HCT116 (cell line): ENCODE data around the gene ATP6V0D1. TPM values are rescaled to one million over a fixed set of nuclear protein-coding genes. Genes with fewer than 3 reads are reported as not detected.
A peak's percentile ranks its signal among the peaks of the same experiment; 100 is the strongest.
"Not testable (repeated sequence)": the region's sequence is repeated elsewhere in the genome, so short reads cannot be mapped to it uniquely, and the experiment has no call there.

Experiments used
- ATAC-seq: fragments of 200-7000 bp; cut with Tn5 transposase; 2 replicates; pipeline ENCODE4 v1.9.1; 2020; ENCODE audit warnings: mild to moderate bottlenecking, moderate library complexity
- BruUV-seq: library from RNA; stranded (reverse); fragments of 400-500 nt; replicated peaks from 2 replicates; lab custom pipeline; 2021; lab: Mats Ljungman, UMichigan
- CTCF ChIA-PET: fragments of 300-600 bp; sonication (Branson Sonifier 250); formaldehyde crosslinking; loops from one replicate; lab custom pipeline; 2021; ENCODE audit warnings: antibody characterized with exemption; lab: Charles Lee
- POLR2A ChIA-PET: fragments of 300-600, 350-600 bp; sonication (Branson Sonifier 250); formaldehyde crosslinking; loops from one replicate; lab custom pipeline; 2021; ENCODE audit warnings: antibody characterized with exemption; lab: Charles Lee
- RAD21 ChIA-PET, 2 experiments: fragments of 300-600 bp; sonication (Branson Sonifier 250); formaldehyde crosslinking; loops; one replicate each; lab custom pipeline; 2023; ENCODE audit warnings: low total read pairs in 2 of 2; ENCODE audit not compliant: uncharacterized antibody in 2 of 2, unreplicated experiment in 2 of 2, low non-redundant PET in 1 of 2; lab: Charles Lee
- DNase-seq: peaks from one replicate; pipeline ENCODE4 v3.0.0-alpha.2; 2010; ENCODE audit warnings: low read depth, low spot score
- H2AFZ ChIP-seq: fragments of 200-600 bp; shearing (Covaris generic), sonication (generic); 2 replicates; pipeline ENCODE4 v1.6.1; 2017; ENCODE audit warnings: low read depth, mixed run types, mixed read lengths, antibody characterized with exemption, low read length; ENCODE audit not compliant: poor library complexity, severe bottlenecking
- H3K27ac ChIP-seq: 2 replicates; pipeline ENCODE4 v1.5.1; 2012; ENCODE audit warnings: low read depth, low read length
- H3K27me3 ChIP-seq: fragments of 200-600 bp; sonication (generic); 2 replicates; pipeline ENCODE4 v1.6.1; 2016; ENCODE audit warnings: mixed run types, low read length, mixed read lengths; ENCODE audit not compliant: insufficient read depth
- H3K36me3 ChIP-seq, 2 experiments: fragments of 200-500 bp in 1 of 2; fragments of 200-600 bp in 1 of 2; sonication (Bioruptor generic) in 1 of 2; sonication (generic) in 1 of 2; 2 replicates each; pipeline versions ENCODE4 v1.5.1 to v1.6.1; 2014 to 2016; ENCODE audit warnings: low read length in 2 of 2, inconsistent platforms in 1 of 2, mixed read lengths in 1 of 2, mixed run types in 1 of 2; ENCODE audit not compliant: insufficient read depth in 2 of 2, control insufficient read depth in 1 of 2
- H3K4me1 ChIP-seq, 2 experiments: fragments of 200-600 bp in 1 of 2; sonication (generic) in 1 of 2; 2 replicates each; pipeline versions ENCODE4 v1.5.1 to v1.6.1; 2012 to 2017; ENCODE audit warnings: low read length in 2 of 2, inconsistent platforms in 1 of 2, mild to moderate bottlenecking in 1 of 2, mixed read lengths in 1 of 2, mixed run types in 1 of 2, moderate library complexity in 1 of 2; ENCODE audit not compliant: insufficient read depth in 2 of 2, control insufficient read depth in 1 of 2
- H3K4me2 ChIP-seq: fragments of 200-600 bp; sonication (generic); 2 replicates; pipeline ENCODE4 v1.6.1; 2017; ENCODE audit warnings: mixed run types, low read length, mixed read lengths
- H3K4me3 ChIP-seq, 2 experiments: fragments of 200-600 bp in 1 of 2; sonication (generic) in 1 of 2; replicated peaks in 1 of 2; 2 replicates each; pipeline ENCODE4 v1.5.1; 2011 to 2016; ENCODE audit warnings: low read length in 2 of 2, control low read depth in 1 of 2, low read depth in 1 of 2, mild to moderate bottlenecking in 1 of 2, mixed read lengths in 1 of 2, mixed run types in 1 of 2
- H3K79me2 ChIP-seq: fragments of 200-600 bp; sonication (generic); 2 replicates; pipeline ENCODE4 v1.6.1; 2017; ENCODE audit warnings: mild to moderate bottlenecking, mixed run types, low read length, moderate library complexity, mixed read lengths; ENCODE audit not compliant: insufficient read depth
- H3K9ac ChIP-seq: fragments of 200-600 bp; sonication (generic); 2 replicates; pipeline ENCODE4 v1.6.1; 2016; ENCODE audit warnings: low read length, mixed read lengths
- H3K9me2 ChIP-seq: fragments of 200-600 bp; sonication (generic), shearing (Covaris generic); 2 replicates; pipeline ENCODE4 v1.6.1; 2017; ENCODE audit warnings: mixed run types, mild to moderate bottlenecking, moderate library complexity; ENCODE audit not compliant: insufficient read depth
- H3K9me3 ChIP-seq, 2 experiments: fragments of 200-500 bp in 1 of 2; fragments of 200-600 bp in 1 of 2; sonication (Bioruptor generic) in 1 of 2; sonication (generic) in 1 of 2; 2 replicates each; pipeline ENCODE4 v1.6.1; 2014 to 2017; ENCODE audit warnings: low read length in 2 of 2, mixed read lengths in 2 of 2, inconsistent platforms in 1 of 2, low read depth in 1 of 2, mild to moderate bottlenecking in 1 of 2, mixed run types in 1 of 2, moderate library complexity in 1 of 2; ENCODE audit not compliant: control insufficient read depth in 1 of 2, insufficient read depth in 1 of 2
- H4K20me1 ChIP-seq: fragments of 200-600 bp; sonication (generic), shearing (Covaris generic); 2 replicates; pipeline ENCODE4 v1.6.1; 2017; ENCODE audit warnings: mixed run types, mild to moderate bottlenecking, moderate library complexity; ENCODE audit not compliant: insufficient read depth
- CEBPB ChIP-seq: IDR thresholded peaks from 2 replicates; pipeline ENCODE4 v1.6.1; 2012; ENCODE audit warnings: low read depth
- CTCF ChIP-seq, 3 experiments: fragments of 200-600 bp in 1 of 3; sonication (generic) in 1 of 3; IDR thresholded peaks in 2 of 3; conservative IDR thresholded peaks in 1 of 3; 2 replicates each; pipeline ENCODE4 v1.5.1; 2012 to 2017; ENCODE audit warnings: low read depth in 2 of 3, low read length in 2 of 3, antibody characterized with exemption in 1 of 3, borderline replicate concordance in 1 of 3, control low read depth in 1 of 3, mild to moderate bottlenecking in 1 of 3, mixed read lengths in 1 of 3, mixed run types in 1 of 3, moderate library complexity in 1 of 3; ENCODE audit not compliant: insufficient read depth in 1 of 3
- ELF1 ChIP-seq: IDR thresholded peaks from 2 replicates; pipeline ENCODE4 v1.6.1; 2012; ENCODE audit warnings: low read depth, borderline replicate concordance
- EZH2 ChIP-seq: fragments of 200-600 bp; sonication (generic); IDR thresholded peaks from 2 replicates; pipeline ENCODE4 v1.6.1; 2017; ENCODE audit warnings: antibody characterized with exemption, mixed run types
- FOSL1 ChIP-seq: IDR thresholded peaks from 2 replicates; pipeline ENCODE4 v1.6.1; 2012; ENCODE audit warnings: low read depth
- POLR2AphosphoS5 ChIP-seq: IDR thresholded peaks from 2 replicates; pipeline ENCODE4 v1.6.1; 2011; ENCODE audit warnings: mild to moderate bottlenecking, low read depth, low read length, moderate library complexity
- RAD21 ChIP-seq: IDR thresholded peaks from 2 replicates; pipeline ENCODE4 v1.6.1; 2012; ENCODE audit warnings: low read depth, mild to moderate bottlenecking
- SRF ChIP-seq: IDR thresholded peaks from 2 replicates; pipeline ENCODE4 v1.6.1; 2012; ENCODE audit warnings: low read depth
- intact Hi-C: fragments of 100-400 bp; cut with micrococcal nuclease; formaldehyde crosslinking; loops from 2 replicates; pipeline ENCODE4 v1.10.0; 2022
- total RNA-seq: library from RNA; stranded (reverse); gene quantifications from one replicate; pipeline ENCODE4 v1.2.1, GENCODE V29; 2021; ENCODE audit not compliant: unreplicated experiment

ATP6V0D1 gene
- total RNA-seq, 1 experiment from 2014 or later, result 36.6 TPM

- peak; percentile 89 for ATAC-seq
- not testable (repeated sequence) for H3K27ac ChIP-seq, BruUV-seq, H3K9me2 ChIP-seq
- CTCF ChIA-PET, result interaction anchor here (0.6 to 4.3 kb wide), 15 partner anchors 9 to 560 kb away, joined by 3 to 40 read pairs (median 4); partner anchors contain the start of genes ATP6V0D1 and CES3
- RAD21 ChIA-PET, result interaction anchor here (0.8 to 1.4 kb wide), 2 partner anchors 19 to 20 kb away, joined by 4 to 8 read pairs; no protein-coding TSS in a partner anchor
- TF ChIP-seq CTCF (IDR thresholded peaks at IDR 0.05 in 2 of 3, conservative IDR thresholded peaks at IDR 0.05 in 1 of 3; ENCODE audit: borderline replicate concordance in 1 of 3, insufficient read depth in 1 of 3, low read depth in 2 of 3, low read length in 2 of 3), result peak in 1 of 3 experiments; percentile 38; a peak in 2 of 6 replicates
- TF ChIP-seq, all 23 proteins: peak for 1; not testable (repeated sequence) for 22
- H3K9me3 ChIP-seq, H3K4me3 ChIP-seq, H3K36me3 ChIP-seq, H3K27me3 ChIP-seq, H4K20me1 ChIP-seq, H3K9ac ChIP-seq, H3K79me2 ChIP-seq: not testable (repeated sequence)
- intact Hi-C loops, result loop anchor here (1.0 kb wide), 2 partner anchors 20 to 33 kb away; partner anchors contain the start of gene ATP6V0D1
- peaks cover 0 to 21% of the 10 kb centered on the region in 2 experiments; a peak in 3 of 4 replicates for H3K4me1 ChIP-seq
- peak; percentile 34 for DNase-seq
- H3K4me2 ChIP-seq, result peak overlapping the region; percentile 46
- POLR2A ChIA-PET, result interaction anchor here (1.0 kb wide), 1 partner anchor 33 kb away, joined by 3 read pairs; the partner anchor contains the start of gene ATP6V0D1
- H2AFZ ChIP-seq, result peak overlapping the region; percentile 88
These were observed 32.9 kb upstream of the ATP6V0D1 start for GRCh38 chr16:67513892-67514291.

DNA sequence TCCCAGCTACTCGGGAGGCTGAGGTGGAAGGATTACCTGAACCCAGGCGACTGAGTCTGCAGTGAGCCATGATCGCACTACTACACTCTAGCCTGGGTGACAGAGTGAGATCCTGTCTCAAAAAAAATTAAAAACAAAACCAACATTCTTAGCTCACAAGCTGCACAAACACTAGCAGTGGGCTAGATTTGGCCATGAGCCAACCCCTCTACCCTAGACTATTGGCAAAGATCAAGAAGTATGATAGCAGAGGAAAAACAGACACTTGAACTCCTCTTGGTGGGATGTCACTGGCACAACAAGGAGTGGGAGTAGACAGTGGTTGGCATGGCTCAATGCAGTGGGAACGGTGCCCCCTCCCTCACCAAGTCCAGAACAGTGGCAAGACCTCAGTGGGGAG is 28.1 kb upstream of the ATP6V0D1 start:
- Histone ChIP-seq H3K4me2 (no peak overlapping the region), H4K20me1 (no peaks in the 10 kb centered on the region), H3K27me3 (no peaks in the 10 kb centered on the region), H3K4me1 (peaks cover 5 to 17% of the 10 kb centered on the region in 2 experiments; a peak in 3 of 4 replicates), H3K4me3 (no peak overlapping the region), H2AFZ (no peak overlapping the region), H3K36me3 (no peaks in the 10 kb centered on the region), H3K9me2 (no peaks in the 10 kb centered on the region), H3K27ac (no peak overlapping the region), H3K9me3 (no peaks in the 10 kb centered on the region), H3K79me2 (no peaks in the 10 kb centered on the region), H3K9ac (no peak overlapping the region)
- RAD21 ChIA-PET, result no interaction called here
- no peak for ATAC-seq
- DNase-seq, result no peak
- intact Hi-C loops, result no loop called here
- POLR2A ChIA-PET, result no interaction called here
- BruUV-seq, result no TSS peak
- TF ChIP-seq ELF1, result no peak
- no peak for TF ChIP-seq FOSL1
- no peak for TF ChIP-seq CEBPB
- no peak for TF ChIP-seq SRF
- TF ChIP-seq POLR2AphosphoS5, result no peak
- no peak for TF ChIP-seq RAD21
- TF ChIP-seq EZH2, result no peak
- CTCF ChIA-PET, result interaction anchor here (4.6 kb wide), 1 partner anchor 12 kb away, joined by 19 read pairs; no protein-coding TSS in a partner anchor
